GM12892 (cell line): ENCODE data around the gene UTS2R.

Experiments
- POLR2A ChIP-seq: IDR thresholded peaks from 2 replicates; pipeline ENCODE4 v1.6.1; 2011; ENCODE audit warnings: low read depth, low read length, control low read depth
- POLR2AphosphoS5 ChIP-seq: IDR thresholded peaks from 2 replicates; pipeline ENCODE4 v1.6.1; 2011; ENCODE audit warnings: low read depth, low read length, control low read depth
- TAF1 ChIP-seq: IDR thresholded peaks from 2 replicates; pipeline ENCODE4 v1.6.1; 2011; ENCODE audit warnings: low read depth, mild to moderate bottlenecking, control low read depth, low read length, borderline replicate concordance

DNA sequence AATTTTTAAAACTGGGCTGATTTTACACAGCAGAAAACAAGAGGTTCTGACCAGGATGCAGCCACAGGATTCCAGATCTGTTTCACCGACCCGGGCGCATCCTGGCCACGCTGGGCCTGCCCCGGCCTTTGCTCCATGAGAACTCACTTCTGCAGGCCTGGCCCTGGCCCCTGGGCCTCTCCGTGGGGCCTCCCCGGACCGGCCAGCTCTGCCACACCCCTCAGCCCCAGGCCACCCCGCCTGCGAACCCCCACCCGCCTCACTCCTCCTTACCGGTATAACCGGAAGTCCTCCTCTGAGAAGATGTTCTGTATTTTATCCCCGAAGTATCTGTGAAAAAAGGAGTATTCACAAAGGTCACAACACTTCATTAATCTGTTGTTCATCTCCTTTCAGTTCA lies 33.5 kb downstream of the UTS2R start:
- TF ChIP-seq POLR2A, result no peak
- TF ChIP-seq POLR2AphosphoS5, result no peak
- TF ChIP-seq TAF1, result no peak
